GM12865 (cell line): ENCODE data around the gene TSTD2.

Experiments
- DNase-seq: peaks from one replicate; pipeline ENCODE4 v3.0.0; 2010; ENCODE audit warnings: low read depth
- H3K4me3 ChIP-seq: 2 replicates; pipeline ENCODE4 v1.5.1; 2011; ENCODE audit warnings: mild to moderate bottlenecking, low read depth, low read length, control low read depth
- CTCF ChIP-seq: IDR thresholded peaks from 2 replicates; pipeline ENCODE4 v1.5.1; 2011; ENCODE audit warnings: low read length, control low read depth, low read depth, inconsistent platforms; ENCODE audit not compliant: insufficient read depth; ENCODE audit errors: missing control alignments

TSTD2 gene

GRCh38 chr9:97553141-97553540 lies 80.0 kb downstream of the TSTD2 start:
- DNase-seq, result no peak
- no peak overlapping the region for H3K4me3 ChIP-seq
- no peak for TF ChIP-seq CTCF

- DNase-seq, result no peak
- H3K4me3 ChIP-seq, result no peak overlapping the region
Observed at GRCh38 chr9:97551308-97551707, 81.9 kb downstream of the TSTD2 start.

GRCh38 chr9:97550386-97550785 lies 82.8 kb downstream of the TSTD2 start:
- no peak for TF ChIP-seq CTCF
- DNase-seq, result no peak
- no peak overlapping the region for H3K4me3 ChIP-seq

More at GRCh38 chr9:97551308-97551707, 81.9 kb downstream of the TSTD2 start:
- TF ChIP-seq CTCF, result no peak
